Neural progenitor cell (in vitro differentiated cells): ENCODE data around the gene ASTN2.

Experiments
- EZH2 ChIP-seq: fragments of 200-600 bp; sonication (generic); IDR thresholded peaks from 2 replicates; pipeline ENCODE4 v1.6.1; 2017; ENCODE audit warnings: antibody characterized with exemption, mild to moderate bottlenecking, moderate library complexity
- TF ChIP-seq, protein P1 (sequence below): fragments of 200-600 bp; sonication (generic); IDR thresholded peaks from 2 replicates; pipeline ENCODE4 v1.5.1; 2017; ENCODE audit warnings: antibody characterized with exemption, mild to moderate bottlenecking

DNA sequence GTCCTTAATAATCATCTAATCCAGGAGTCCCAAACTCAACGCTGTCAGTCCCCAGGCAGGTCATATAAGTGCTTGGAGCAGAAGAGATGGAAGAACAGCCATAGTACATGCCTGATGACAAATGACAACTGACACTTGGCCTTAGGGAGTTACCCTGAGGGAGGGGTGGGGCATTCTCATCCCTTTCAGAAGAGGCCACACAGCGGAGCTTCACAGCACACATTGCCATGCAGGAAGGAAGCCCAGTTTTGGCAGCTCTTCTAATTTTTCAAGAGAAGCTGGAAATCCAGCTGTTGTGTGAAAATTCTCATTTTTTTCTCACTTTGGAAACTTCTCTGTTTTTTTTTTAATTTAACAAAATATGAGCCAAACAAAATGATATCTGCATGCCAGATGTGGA is 89.0 kb downstream of the ASTN2 start:
- TF ChIP-seq, protein P1, sequence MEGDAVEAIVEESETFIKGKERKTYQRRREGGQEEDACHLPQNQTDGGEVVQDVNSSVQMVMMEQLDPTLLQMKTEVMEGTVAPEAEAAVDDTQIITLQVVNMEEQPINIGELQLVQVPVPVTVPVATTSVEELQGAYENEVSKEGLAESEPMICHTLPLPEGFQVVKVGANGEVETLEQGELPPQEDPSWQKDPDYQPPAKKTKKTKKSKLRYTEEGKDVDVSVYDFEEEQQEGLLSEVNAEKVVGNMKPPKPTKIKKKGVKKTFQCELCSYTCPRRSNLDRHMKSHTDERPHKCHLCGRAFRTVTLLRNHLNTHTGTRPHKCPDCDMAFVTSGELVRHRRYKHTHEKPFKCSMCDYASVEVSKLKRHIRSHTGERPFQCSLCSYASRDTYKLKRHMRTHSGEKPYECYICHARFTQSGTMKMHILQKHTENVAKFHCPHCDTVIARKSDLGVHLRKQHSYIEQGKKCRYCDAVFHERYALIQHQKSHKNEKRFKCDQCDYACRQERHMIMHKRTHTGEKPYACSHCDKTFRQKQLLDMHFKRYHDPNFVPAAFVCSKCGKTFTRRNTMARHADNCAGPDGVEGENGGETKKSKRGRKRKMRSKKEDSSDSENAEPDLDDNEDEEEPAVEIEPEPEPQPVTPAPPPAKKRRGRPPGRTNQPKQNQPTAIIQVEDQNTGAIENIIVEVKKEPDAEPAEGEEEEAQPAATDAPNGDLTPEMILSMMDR = no peak
- no peak for TF ChIP-seq EZH2
